ENCODE results near the gene SMCO2.

Gene SMCO2

GRCh38 chr12:27446436-27446835, at the start of gene SMCO2:
Gene SMCO2, plus strand, starts transcription at chr12:27446736. Its CDS starts 23,896 bp downstream, at chr12:27470632.
- no peak for DNase-seq (ENCODE audit: low read depth)

- no peak for DNase-seq (ENCODE audit: low read depth)
Measured at GRCh38 chr12:27398466-27398865, 48.1 kb upstream of the SMCO2 start.

- DNase-seq (ENCODE audit: low read depth), result no peak
Measured at GRCh38 chr12:27399074-27399473, 47.5 kb upstream of the SMCO2 start.

GRCh38 chr12:27400856-27401354, 45.6 kb upstream of the SMCO2 start:
- no peak for DNase-seq (ENCODE audit: low read depth)

- no peak for DNase-seq (ENCODE audit: low read depth)
Measured at GRCh38 chr12:27412047-27412446, 34.5 kb upstream of the SMCO2 start.

GRCh38 chr12:27422697-27423096, 23.8 kb upstream of the SMCO2 start:
- DNase-seq (ENCODE audit: low read depth), result no peak

- DNase-seq (ENCODE audit: low read depth), result peak; percentile 54
Measured at GRCh38 chr12:27424631-27425230, 21.8 kb upstream of the SMCO2 start.

GRCh38 chr12:27425306-27425705, 21.2 kb upstream of the SMCO2 start:
- no peak for DNase-seq (ENCODE audit: low read depth)

GRCh38 chr12:27426743-27427487, 19.6 kb upstream of the SMCO2 start:
- DNase-seq (ENCODE audit: low read depth), result no peak

GRCh38 chr12:27427824-27428223, 18.7 kb upstream of the SMCO2 start:
- DNase-seq (ENCODE audit: low read depth), result no peak

- no peak for DNase-seq (ENCODE audit: low read depth)
Measured at GRCh38 chr12:27428466-27428865, 18.1 kb upstream of the SMCO2 start.

- DNase-seq (ENCODE audit: low read depth), result no peak
Measured at GRCh38 chr12:27429606-27430005, 16.9 kb upstream of the SMCO2 start.

- DNase-seq (ENCODE audit: low read depth), result no peak
Measured at GRCh38 chr12:27431185-27431584, 15.4 kb upstream of the SMCO2 start.

- DNase-seq (ENCODE audit: low read depth), result no peak
Measured at GRCh38 chr12:27434673-27435565, 11.6 kb upstream of the SMCO2 start.

- no peak for DNase-seq (ENCODE audit: low read depth)
Measured at GRCh38 chr12:27436029-27436428, 10.5 kb upstream of the SMCO2 start.

- DNase-seq (ENCODE audit: low read depth), result no peak
Measured at GRCh38 chr12:27436768-27437167, 9.8 kb upstream of the SMCO2 start.

GRCh38 chr12:27437839-27438238, 8.7 kb upstream of the SMCO2 start:
- DNase-seq (ENCODE audit: low read depth), result no peak

GRCh38 chr12:27447761-27448160, 1.2 kb downstream of the SMCO2 start:
- no peak for DNase-seq (ENCODE audit: low read depth)

- no peak for DNase-seq (ENCODE audit: low read depth)
Measured at GRCh38 chr12:27449026-27449425, 2.5 kb downstream of the SMCO2 start.

- no peak for DNase-seq (ENCODE audit: low read depth)
Measured at GRCh38 chr12:27449893-27450534, 3.5 kb downstream of the SMCO2 start.

GRCh38 chr12:27451036-27451825, 4.7 kb downstream of the SMCO2 start:
- no peak for DNase-seq (ENCODE audit: low read depth)
